ENCODE results near the gene RBMX. TPM values are rescaled to one million over a fixed set of nuclear protein-coding genes. Genes with fewer than 3 reads are reported as not detected.

RBMX gene
- total RNA-seq, 1 donor from 2014 or later = 173 TPM

GRCh38 chrX:136866337-136867095 lies 14.0 kb downstream of the RBMX start:
- Histone ChIP-seq H3K9me3 (ENCODE audit: control insufficient read depth in 3 of 3, low read length in 3 of 3) (no peaks in the 10 kb centered on the region), H3K4me1 (ENCODE audit: control insufficient read depth in 3 of 3, insufficient read depth in 3 of 3, low read length in 3 of 3) (peaks cover 0 to 7% (median 4%) of the 10 kb centered on the region in 3 donors), H3K27ac (ENCODE audit: low read depth, low read length) (no peak overlapping the region), H3K36me3 (ENCODE audit: control insufficient read depth in 3 of 3, insufficient read depth in 3 of 3, low read length in 3 of 3) (peaks cover 10 to 25% (median 19%) of the 10 kb centered on the region in 3 donors), H3K4me3 (ENCODE audit: low read length in 3 of 3) (no peak overlapping the region), H3K27me3 (ENCODE audit: control insufficient read depth in 3 of 3, insufficient read depth in 3 of 3, low read length in 3 of 3) (no peaks in the 10 kb centered on the region), H3K9ac (ENCODE audit: low read depth in 1 of 3, low read length in 3 of 3) (no peak overlapping the region)

- H3K27me3 ChIP-seq (ENCODE audit: control insufficient read depth in 3 of 3, insufficient read depth in 3 of 3, low read length in 3 of 3) = no peaks in the 10 kb centered on the region
- H3K9me3 ChIP-seq (ENCODE audit: control insufficient read depth in 3 of 3, low read length in 3 of 3) = no peaks in the 10 kb centered on the region
- H3K9ac ChIP-seq (ENCODE audit: low read depth in 1 of 3, low read length in 3 of 3) = no peak overlapping the region
- H3K4me3 ChIP-seq (ENCODE audit: low read length in 3 of 3) = no peak overlapping the region
- H3K4me1 ChIP-seq (ENCODE audit: control insufficient read depth in 3 of 3, insufficient read depth in 3 of 3, low read length in 3 of 3) = peaks cover 0 to 7% (median 4%) of the 10 kb centered on the region in 3 donors
- H3K27ac ChIP-seq (ENCODE audit: low read depth, low read length) = no peak overlapping the region
- peaks cover 13 to 30% (median 18%) of the 10 kb centered on the region in 3 donors for H3K36me3 ChIP-seq (ENCODE audit: control insufficient read depth in 3 of 3, insufficient read depth in 3 of 3, low read length in 3 of 3)
Measured at GRCh38 chrX:136865270-136866158, 15.0 kb downstream of the RBMX start.

DNA sequence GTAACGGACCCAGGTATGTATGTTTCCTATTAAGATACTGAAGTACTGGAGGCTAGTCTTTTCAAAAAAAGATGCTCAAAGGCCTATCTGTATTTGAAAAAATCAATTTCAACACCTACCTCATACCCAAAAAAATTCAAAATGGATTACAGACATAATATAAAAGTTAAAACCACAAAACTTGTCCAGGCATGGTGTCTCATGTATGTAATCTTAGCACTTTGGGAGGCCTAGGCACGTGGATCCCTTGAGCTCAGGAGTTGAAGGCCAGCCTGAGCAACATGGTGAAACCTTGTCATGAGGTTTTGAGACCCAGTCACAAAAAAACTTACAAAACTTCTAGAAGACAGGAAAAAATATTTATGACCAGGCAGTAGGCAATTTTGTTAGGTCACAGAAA lies 16.7 kb downstream of the RBMX start:
- no peak overlapping the region for H3K4me3 ChIP-seq (ENCODE audit: low read length in 3 of 3)
- H3K27me3 ChIP-seq (ENCODE audit: control insufficient read depth in 3 of 3, insufficient read depth in 3 of 3, low read length in 3 of 3) = no peaks in the 10 kb centered on the region
- no peaks in the 10 kb centered on the region for H3K9me3 ChIP-seq (ENCODE audit: control insufficient read depth in 3 of 3, low read length in 3 of 3)
- peaks cover 11 to 27% (median 14%) of the 10 kb centered on the region in 3 donors for H3K36me3 ChIP-seq (ENCODE audit: control insufficient read depth in 3 of 3, insufficient read depth in 3 of 3, low read length in 3 of 3)
- H3K4me1 ChIP-seq (ENCODE audit: control insufficient read depth in 3 of 3, insufficient read depth in 3 of 3, low read length in 3 of 3) = peaks cover 0 to 7% (median 4%) of the 10 kb centered on the region in 3 donors
- no peak overlapping the region for H3K27ac ChIP-seq (ENCODE audit: low read depth, low read length)
- no peak overlapping the region for H3K9ac ChIP-seq (ENCODE audit: low read depth in 1 of 3, low read length in 3 of 3)

DNA sequence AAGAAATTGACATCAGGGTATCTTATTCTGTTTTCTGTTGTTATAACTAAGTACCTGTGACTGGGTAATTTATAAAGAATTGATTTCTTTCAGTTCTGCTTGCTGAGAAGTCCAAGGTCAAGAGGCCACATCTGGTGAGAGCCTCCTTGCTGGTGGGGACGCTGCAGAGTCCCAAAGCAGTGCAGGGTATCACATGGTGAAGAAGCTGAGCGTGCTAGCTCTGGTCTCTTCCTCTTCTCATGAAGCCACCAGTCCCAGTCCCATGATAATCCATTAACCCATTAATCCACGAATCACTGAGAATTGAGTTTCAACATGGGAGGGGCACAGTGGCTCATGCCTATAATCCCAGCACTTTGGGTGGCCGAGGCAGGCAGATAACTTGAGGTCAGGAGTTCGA lies 18.0 kb downstream of the RBMX start:
- no peaks in the 10 kb centered on the region for H3K9me3 ChIP-seq (ENCODE audit: control insufficient read depth in 3 of 3, low read length in 3 of 3)
- no peaks in the 10 kb centered on the region for H3K27me3 ChIP-seq (ENCODE audit: control insufficient read depth in 3 of 3, insufficient read depth in 3 of 3, low read length in 3 of 3)
- H3K27ac ChIP-seq (ENCODE audit: low read depth, low read length) = no peak overlapping the region
- no peak overlapping the region for H3K4me3 ChIP-seq (ENCODE audit: low read length in 3 of 3)
- peaks cover 0 to 7% (median 2%) of the 10 kb centered on the region in 3 donors for H3K4me1 ChIP-seq (ENCODE audit: control insufficient read depth in 3 of 3, insufficient read depth in 3 of 3, low read length in 3 of 3)
- H3K36me3 ChIP-seq (ENCODE audit: control insufficient read depth in 3 of 3, insufficient read depth in 3 of 3, low read length in 3 of 3) = peaks cover 2 to 15% (median 6%) of the 10 kb centered on the region in 3 donors
- no peak overlapping the region for H3K9ac ChIP-seq (ENCODE audit: low read depth in 1 of 3, low read length in 3 of 3)

- peaks cover 0 to 13% (median 6%) of the 10 kb centered on the region in 3 donors for H3K36me3 ChIP-seq (ENCODE audit: control insufficient read depth in 3 of 3, insufficient read depth in 3 of 3, low read length in 3 of 3)
- H3K27ac ChIP-seq (ENCODE audit: low read depth, low read length) = no peak overlapping the region
- no peak overlapping the region for H3K9ac ChIP-seq (ENCODE audit: low read depth in 1 of 3, low read length in 3 of 3)
- H3K9me3 ChIP-seq (ENCODE audit: control insufficient read depth in 3 of 3, low read length in 3 of 3) = no peaks in the 10 kb centered on the region
- H3K27me3 ChIP-seq (ENCODE audit: control insufficient read depth in 3 of 3, insufficient read depth in 3 of 3, low read length in 3 of 3) = no peaks in the 10 kb centered on the region
- peaks cover 0 to under 1% (median 0%) of the 10 kb centered on the region in 3 donors for H3K4me1 ChIP-seq (ENCODE audit: control insufficient read depth in 3 of 3, insufficient read depth in 3 of 3, low read length in 3 of 3)
- H3K4me3 ChIP-seq (ENCODE audit: low read length in 3 of 3) = no peak overlapping the region
Measured at GRCh38 chrX:136861877-136862276, 18.6 kb downstream of the RBMX start.

DNA sequence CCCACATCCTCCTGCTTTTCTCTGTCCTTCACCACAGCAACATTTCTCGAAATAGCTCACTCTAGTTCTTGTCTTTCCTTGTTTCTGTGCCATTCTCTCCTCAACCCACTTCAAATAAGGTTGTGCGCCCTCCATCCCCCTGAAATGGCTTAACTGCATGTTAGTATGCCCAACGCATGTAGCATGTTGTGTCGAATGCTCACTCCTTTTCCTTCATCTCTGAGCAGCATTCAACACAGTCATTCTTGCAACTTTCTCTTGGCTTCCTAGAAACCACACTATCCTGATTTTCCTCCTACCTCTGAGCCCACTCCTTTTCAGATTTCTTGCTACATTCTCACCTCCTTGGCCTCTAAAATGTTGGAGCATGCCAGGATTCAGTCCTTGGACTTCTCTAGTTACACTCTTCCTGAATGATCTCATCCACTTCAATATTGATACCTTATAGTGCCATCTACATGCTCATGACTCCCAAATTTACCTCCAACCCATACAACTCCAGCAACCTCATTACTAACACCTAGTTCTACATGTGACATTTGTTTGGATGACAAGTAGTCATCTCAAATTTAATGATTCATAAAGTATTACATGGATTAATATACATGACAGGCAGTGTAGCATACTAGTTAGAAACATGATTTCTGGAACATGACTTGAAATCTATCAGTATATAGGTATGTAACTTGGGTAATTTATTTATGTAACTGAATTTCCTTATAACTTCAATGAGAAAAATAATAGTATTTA lies 22.3 kb downstream of the RBMX start:
- Histone ChIP-seq H3K27me3 (ENCODE audit: control insufficient read depth in 3 of 3, insufficient read depth in 3 of 3, low read length in 3 of 3) (no peaks in the 10 kb centered on the region), H3K27ac (ENCODE audit: low read depth, low read length) (no peak overlapping the region), H3K4me3 (ENCODE audit: low read length in 3 of 3) (no peak overlapping the region), H3K4me1 (ENCODE audit: control insufficient read depth in 3 of 3, insufficient read depth in 3 of 3, low read length in 3 of 3) (no peaks in the 10 kb centered on the region), H3K9me3 (ENCODE audit: control insufficient read depth in 3 of 3, low read length in 3 of 3) (no peaks in the 10 kb centered on the region), H3K9ac (ENCODE audit: low read depth in 1 of 3, low read length in 3 of 3) (no peak overlapping the region), H3K36me3 (ENCODE audit: control insufficient read depth in 3 of 3, insufficient read depth in 3 of 3, low read length in 3 of 3) (peaks cover 0 to 22% (median 6%) of the 10 kb centered on the region in 3 donors)

GRCh38 chrX:136856551-136856950 lies 24.0 kb downstream of the RBMX start:
- no peak overlapping the region for H3K4me3 ChIP-seq (ENCODE audit: low read length in 3 of 3)
- no peaks in the 10 kb centered on the region for H3K4me1 ChIP-seq (ENCODE audit: control insufficient read depth in 3 of 3, insufficient read depth in 3 of 3, low read length in 3 of 3)
- H3K27me3 ChIP-seq (ENCODE audit: control insufficient read depth in 3 of 3, insufficient read depth in 3 of 3, low read length in 3 of 3) = no peaks in the 10 kb centered on the region
- H3K27ac ChIP-seq (ENCODE audit: low read depth, low read length) = no peak overlapping the region
- H3K36me3 ChIP-seq (ENCODE audit: control insufficient read depth in 3 of 3, insufficient read depth in 3 of 3, low read length in 3 of 3) = peaks cover 3 to 17% (median 5%) of the 10 kb centered on the region in 3 donors
- no peaks in the 10 kb centered on the region for H3K9me3 ChIP-seq (ENCODE audit: control insufficient read depth in 3 of 3, low read length in 3 of 3)
- no peak overlapping the region for H3K9ac ChIP-seq (ENCODE audit: low read depth in 1 of 3, low read length in 3 of 3)

GRCh38 chrX:136856050-136856449 lies 24.5 kb downstream of the RBMX start:
- Histone ChIP-seq H3K9ac (ENCODE audit: low read depth in 1 of 3, low read length in 3 of 3) (no peak overlapping the region), H3K9me3 (ENCODE audit: control insufficient read depth in 3 of 3, low read length in 3 of 3) (no peaks in the 10 kb centered on the region), H3K27ac (ENCODE audit: low read depth, low read length) (no peak overlapping the region), H3K36me3 (ENCODE audit: control insufficient read depth in 3 of 3, insufficient read depth in 3 of 3, low read length in 3 of 3) (peaks cover 3 to 15% (median 5%) of the 10 kb centered on the region in 3 donors), H3K27me3 (ENCODE audit: control insufficient read depth in 3 of 3, insufficient read depth in 3 of 3, low read length in 3 of 3) (no peaks in the 10 kb centered on the region), H3K4me3 (ENCODE audit: low read length in 3 of 3) (no peak overlapping the region), H3K4me1 (ENCODE audit: control insufficient read depth in 3 of 3, insufficient read depth in 3 of 3, low read length in 3 of 3) (no peaks in the 10 kb centered on the region)

DNA sequence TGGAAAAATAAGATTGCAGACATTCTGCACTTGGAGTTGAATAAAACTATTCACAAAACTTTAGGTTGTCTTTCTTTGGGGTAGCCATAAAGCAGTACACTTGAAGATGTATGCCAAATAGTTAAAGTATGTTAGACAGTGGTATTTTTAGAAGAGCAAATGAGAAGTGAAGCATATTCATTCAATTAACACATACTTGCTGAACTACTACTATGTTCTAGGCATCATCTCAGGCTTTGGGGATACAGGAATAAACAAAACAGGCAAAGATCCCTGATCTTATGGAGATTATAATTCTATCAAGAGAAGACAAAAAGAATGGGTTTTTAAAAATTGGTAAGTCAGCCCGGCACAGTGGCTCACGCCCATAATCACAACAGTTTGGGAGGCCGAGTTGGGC lies 29.0 kb downstream of the RBMX start:
- Histone ChIP-seq H3K9me3 (ENCODE audit: control insufficient read depth in 3 of 3, low read length in 3 of 3) (no peaks in the 10 kb centered on the region), H3K36me3 (ENCODE audit: control insufficient read depth in 3 of 3, insufficient read depth in 3 of 3, low read length in 3 of 3) (peaks cover 11 to 20% (median 15%) of the 10 kb centered on the region in 3 donors), H3K9ac (ENCODE audit: low read depth in 1 of 3, low read length in 3 of 3) (no peak overlapping the region), H3K4me3 (ENCODE audit: low read length in 3 of 3) (no peak overlapping the region), H3K4me1 (ENCODE audit: control insufficient read depth in 3 of 3, insufficient read depth in 3 of 3, low read length in 3 of 3) (peaks cover 0 to 5% (median 0%) of the 10 kb centered on the region in 3 donors), H3K27me3 (ENCODE audit: control insufficient read depth in 3 of 3, insufficient read depth in 3 of 3, low read length in 3 of 3) (no peaks in the 10 kb centered on the region), H3K27ac (ENCODE audit: low read depth, low read length) (no peak overlapping the region)
